ENCODE data around the gene CEP112.

Gene CEP112

DNA sequence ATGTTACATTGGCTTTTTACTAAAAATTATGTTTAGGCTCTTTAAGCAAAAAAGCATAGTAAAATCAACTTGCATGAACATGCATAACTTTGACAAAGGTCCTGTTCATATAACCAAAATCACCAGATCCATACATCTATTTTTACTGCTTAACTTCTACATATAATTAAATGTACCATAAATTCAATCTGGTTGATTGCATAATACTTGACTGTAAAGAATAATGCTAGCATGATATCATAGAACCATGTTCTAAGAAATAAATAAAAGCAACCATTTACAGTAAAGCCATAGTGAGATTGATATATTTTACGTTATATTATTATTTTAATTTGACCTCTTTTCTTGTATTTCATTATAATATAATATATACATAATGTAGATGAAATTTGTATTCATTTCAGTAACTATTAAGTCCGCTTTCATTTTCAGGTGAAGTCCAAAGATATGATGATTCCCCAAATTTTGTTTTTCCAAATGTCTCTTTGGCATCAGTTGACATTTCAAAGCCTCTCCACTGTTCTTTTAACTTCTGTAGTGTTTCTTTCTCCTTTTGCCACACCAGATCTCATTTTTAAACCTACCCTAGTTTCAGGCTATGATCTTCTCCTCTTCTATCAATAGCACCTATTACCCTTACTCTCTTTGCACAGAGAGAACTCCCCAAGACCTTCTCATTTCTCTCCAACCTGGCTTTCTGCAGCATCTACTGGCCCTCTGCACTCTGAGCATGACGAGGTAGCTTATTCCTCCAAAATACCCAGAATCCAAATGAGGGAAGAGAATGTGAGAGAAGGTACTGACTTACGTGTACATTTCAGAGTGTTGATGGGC, 35.5 kb upstream of the CEP112 start:
- Histone ChIP-seq H3K9me2 (replicated peaks; ENCODE audit: insufficient read depth, low read length) (no peaks in the 10 kb centered on the region), H3F3A (ENCODE audit: insufficient read depth, low read length) (no peaks in the 10 kb centered on the region), H4K20me1 (ENCODE audit: insufficient read depth, low read length) (no peaks in the 10 kb centered on the region), H3K79me2 (ENCODE audit: low read length) (no peaks in the 10 kb centered on the region), H3K4me3 (ENCODE audit: low read length) (no peak overlapping the region), H3K9ac (ENCODE audit: low read length) (no peak overlapping the region), H3K36me3 (replicated peaks; ENCODE audit: insufficient read depth, low read length) (no peaks in the 10 kb centered on the region), H2AFZ (ENCODE audit: low read length) (no peak overlapping the region), H3K27ac (ENCODE audit: low read length) (no peak overlapping the region), H3K4me1 (ENCODE audit: low read length) (no peaks in the 10 kb centered on the region), H3K9me3 (replicated peaks; ENCODE audit: insufficient read depth, low read length) (no peaks in the 10 kb centered on the region), H3K4me2 (ENCODE audit: low read depth, low read length) (no peak overlapping the region), H3K27me3 (replicated peaks; ENCODE audit: insufficient read depth, low read length) (no peaks in the 10 kb centered on the region)
- DNase-seq, result no peak
- TF ChIP-seq, protein P1, sequence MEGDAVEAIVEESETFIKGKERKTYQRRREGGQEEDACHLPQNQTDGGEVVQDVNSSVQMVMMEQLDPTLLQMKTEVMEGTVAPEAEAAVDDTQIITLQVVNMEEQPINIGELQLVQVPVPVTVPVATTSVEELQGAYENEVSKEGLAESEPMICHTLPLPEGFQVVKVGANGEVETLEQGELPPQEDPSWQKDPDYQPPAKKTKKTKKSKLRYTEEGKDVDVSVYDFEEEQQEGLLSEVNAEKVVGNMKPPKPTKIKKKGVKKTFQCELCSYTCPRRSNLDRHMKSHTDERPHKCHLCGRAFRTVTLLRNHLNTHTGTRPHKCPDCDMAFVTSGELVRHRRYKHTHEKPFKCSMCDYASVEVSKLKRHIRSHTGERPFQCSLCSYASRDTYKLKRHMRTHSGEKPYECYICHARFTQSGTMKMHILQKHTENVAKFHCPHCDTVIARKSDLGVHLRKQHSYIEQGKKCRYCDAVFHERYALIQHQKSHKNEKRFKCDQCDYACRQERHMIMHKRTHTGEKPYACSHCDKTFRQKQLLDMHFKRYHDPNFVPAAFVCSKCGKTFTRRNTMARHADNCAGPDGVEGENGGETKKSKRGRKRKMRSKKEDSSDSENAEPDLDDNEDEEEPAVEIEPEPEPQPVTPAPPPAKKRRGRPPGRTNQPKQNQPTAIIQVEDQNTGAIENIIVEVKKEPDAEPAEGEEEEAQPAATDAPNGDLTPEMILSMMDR (IDR thresholded peaks at IDR 0.05; ENCODE audit: low read length), result no peak
- TF ChIP-seq EZH2phosphoT487 (IDR thresholded peaks at IDR 0.05; ENCODE audit: low read length) (no peak), EZH2 (optimal IDR thresholded peaks at IDR 0.05; ENCODE audit: low read depth, low read length) (no peak)

DNA sequence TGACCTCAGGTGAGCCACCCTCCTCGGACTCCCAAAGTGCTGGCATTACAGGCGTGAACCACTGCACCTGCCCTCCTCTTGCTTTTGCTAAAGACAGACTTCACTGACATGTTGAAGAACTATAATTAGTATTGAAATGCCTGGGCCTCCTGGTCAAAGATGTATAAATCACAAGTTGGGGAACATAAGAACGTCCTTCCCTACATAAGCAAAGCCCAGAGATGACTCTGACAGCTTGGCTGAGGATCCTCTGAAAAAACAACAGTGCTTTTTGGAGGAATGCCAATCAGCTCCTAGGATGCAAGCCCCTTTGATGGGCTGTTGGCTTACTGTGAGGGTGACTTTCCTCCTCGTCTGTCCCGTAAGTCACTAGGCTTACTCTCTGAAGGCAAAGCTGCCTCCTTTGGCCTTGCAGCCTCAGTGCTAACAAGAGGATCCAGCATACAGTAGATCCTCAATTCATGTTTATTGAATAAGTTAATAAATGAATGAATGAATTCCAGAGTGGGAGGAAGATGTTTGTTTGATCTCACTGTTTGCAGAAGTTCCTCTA, 30.9 kb upstream of the CEP112 start:
- DNase-seq, result no peak
- Histone ChIP-seq H3K9ac (ENCODE audit: low read length) (no peak overlapping the region), H3K27ac (ENCODE audit: low read length) (no peak overlapping the region), H4K20me1 (ENCODE audit: insufficient read depth, low read length) (no peaks in the 10 kb centered on the region), H3K36me3 (replicated peaks; ENCODE audit: insufficient read depth, low read length) (no peaks in the 10 kb centered on the region), H3K27me3 (replicated peaks; ENCODE audit: insufficient read depth, low read length) (no peaks in the 10 kb centered on the region), H3F3A (ENCODE audit: insufficient read depth, low read length) (no peaks in the 10 kb centered on the region), H3K9me3 (replicated peaks; ENCODE audit: insufficient read depth, low read length) (no peaks in the 10 kb centered on the region), H3K4me3 (ENCODE audit: low read length) (no peak overlapping the region), H3K4me1 (ENCODE audit: low read length) (no peaks in the 10 kb centered on the region), H2AFZ (ENCODE audit: low read length) (no peak overlapping the region), H3K9me2 (replicated peaks; ENCODE audit: insufficient read depth, low read length) (no peaks in the 10 kb centered on the region), H3K4me2 (ENCODE audit: low read depth, low read length) (no peak overlapping the region), H3K79me2 (ENCODE audit: low read length) (no peaks in the 10 kb centered on the region)
- TF ChIP-seq EZH2phosphoT487 (IDR thresholded peaks at IDR 0.05; ENCODE audit: low read length), result no peak
- TF ChIP-seq, protein P1 (IDR thresholded peaks at IDR 0.05; ENCODE audit: low read length), result no peak
- TF ChIP-seq EZH2 (optimal IDR thresholded peaks at IDR 0.05; ENCODE audit: low read depth, low read length), result no peak

DNA sequence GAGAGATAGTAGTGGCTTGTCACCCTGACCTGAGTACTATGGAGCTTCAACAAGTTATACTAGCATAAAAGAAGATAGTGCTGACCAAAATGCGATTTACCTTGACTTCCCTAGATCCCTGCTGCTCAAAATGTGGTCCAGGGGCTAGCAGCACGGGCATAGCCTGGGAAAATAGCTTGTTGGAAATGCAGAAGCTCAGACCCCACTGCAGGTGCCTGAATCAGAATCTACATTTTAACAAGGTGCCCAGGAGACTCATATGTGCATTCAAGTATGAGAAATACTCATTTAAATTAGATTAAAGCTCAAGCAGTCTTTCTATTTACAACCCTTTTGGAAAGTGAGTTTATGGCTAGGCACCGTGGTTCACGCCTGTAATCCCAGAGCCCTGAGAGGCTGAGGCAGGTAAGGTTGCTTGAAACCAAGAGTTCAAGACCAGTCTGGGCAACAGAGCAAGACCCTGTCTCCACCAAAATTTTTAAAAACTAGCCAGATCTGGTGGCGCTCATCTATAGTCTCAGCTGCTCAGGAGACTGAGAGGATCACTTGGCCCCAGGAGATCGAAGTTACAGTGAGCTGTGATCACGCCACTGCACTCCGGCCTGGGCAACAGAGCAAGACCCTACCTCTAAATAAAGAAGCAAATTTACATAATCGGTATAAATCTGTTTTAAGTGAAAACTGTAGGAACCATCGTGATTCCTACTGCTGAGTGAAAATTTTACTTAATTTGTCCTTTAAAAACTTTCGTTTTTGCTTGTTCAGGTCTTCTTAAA, 30.0 kb upstream of the CEP112 start:
- TF ChIP-seq, protein P1 (IDR thresholded peaks at IDR 0.05; ENCODE audit: low read length), result no peak
- TF ChIP-seq EZH2 (optimal IDR thresholded peaks at IDR 0.05; ENCODE audit: low read depth, low read length), result no peak
- H2AFZ ChIP-seq (ENCODE audit: low read length), result no peak overlapping the region
- no peak overlapping the region for H3K4me2 ChIP-seq (ENCODE audit: low read depth, low read length)
- no peaks in the 10 kb centered on the region for H3K27me3 ChIP-seq (replicated peaks; ENCODE audit: insufficient read depth, low read length)
- no peak for DNase-seq
- H3K4me3 ChIP-seq (ENCODE audit: low read length), result no peak overlapping the region
- H3K9me3 ChIP-seq (replicated peaks; ENCODE audit: insufficient read depth, low read length), result no peaks in the 10 kb centered on the region
- no peaks in the 10 kb centered on the region for H3F3A ChIP-seq (ENCODE audit: insufficient read depth, low read length)
- no peaks in the 10 kb centered on the region for H3K36me3 ChIP-seq (replicated peaks; ENCODE audit: insufficient read depth, low read length)
- no peaks in the 10 kb centered on the region for H4K20me1 ChIP-seq (ENCODE audit: insufficient read depth, low read length)
- H3K9ac ChIP-seq (ENCODE audit: low read length), result no peak overlapping the region
- no peak overlapping the region for H3K27ac ChIP-seq (ENCODE audit: low read length)
- H3K9me2 ChIP-seq (replicated peaks; ENCODE audit: insufficient read depth, low read length), result no peaks in the 10 kb centered on the region
- H3K79me2 ChIP-seq (ENCODE audit: low read length), result no peaks in the 10 kb centered on the region
- H3K4me1 ChIP-seq (ENCODE audit: low read length), result no peaks in the 10 kb centered on the region

Data from MM.1S (cell line).